HPDE6-E6E7 (cell line): Measurements from ENCODE around the gene KRTAP5-1.

Source experiments
- DNase-seq: peaks from one replicate; pipeline ENCODE4 v3.0.0; 2011; ENCODE audit warnings: missing footprints; ENCODE audit errors: extremely low spot score

KRTAP5-1 gene

GRCh38 chr11:1572197-1573076, 12.6 kb downstream of the KRTAP5-1 start, which contains the start of gene DUSP8:
TSS of gene DUSP8 (minus strand) at chr11:1572271. CDS start at chr11:1565826, 6,445 bp downstream.
- DNase-seq: peak; percentile 78

- no peak for DNase-seq
Observed at GRCh38 chr11:1571760-1572196, 13.3 kb downstream of the KRTAP5-1 start.

GRCh38 chr11:1570896-1571759, 14.0 kb downstream of the KRTAP5-1 start:
- DNase-seq: no peak

DNA sequence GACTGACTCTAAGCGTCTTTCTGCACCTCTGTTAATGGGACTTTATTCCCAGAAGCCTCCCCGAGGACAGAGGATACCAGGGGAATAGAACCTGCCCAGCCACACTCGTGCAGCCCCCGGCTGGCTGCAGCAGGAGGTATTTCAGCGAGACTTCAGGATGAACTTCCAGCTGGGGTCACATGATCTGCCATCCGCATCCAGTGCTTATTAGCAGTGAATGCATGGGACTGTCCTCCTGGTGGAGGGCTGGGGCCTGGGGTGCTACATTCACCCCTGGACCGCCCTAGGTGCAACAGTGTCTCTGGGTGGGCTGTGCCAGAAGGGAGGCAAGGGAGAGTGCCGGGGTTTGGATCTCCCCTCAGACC, 14.6 kb downstream of the KRTAP5-1 start:
- DNase-seq: no peak

DNA sequence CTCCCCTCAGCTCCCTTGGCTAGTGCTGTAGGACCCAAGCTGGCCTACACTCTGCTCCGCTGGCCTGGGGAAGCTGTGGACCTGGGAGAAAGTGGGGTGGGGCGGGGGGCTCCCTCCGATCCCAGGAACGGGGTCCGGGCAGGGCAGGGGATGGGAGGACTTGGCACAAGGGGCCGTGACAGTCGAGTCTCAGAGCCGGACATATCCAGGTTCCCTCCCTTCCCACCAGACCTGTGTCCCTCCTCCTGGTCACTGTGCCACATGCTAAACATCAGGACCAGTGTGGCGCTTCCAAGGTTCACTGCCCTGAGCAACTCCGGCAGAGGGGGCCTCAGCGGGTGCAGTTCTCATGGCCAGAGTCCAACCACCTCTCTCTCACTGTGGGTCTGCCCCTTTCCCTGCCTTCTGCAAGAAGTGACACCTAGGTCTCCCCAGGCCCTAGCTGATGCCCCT, 15.1 kb downstream of the KRTAP5-1 start:
- DNase-seq: no peak

DNA sequence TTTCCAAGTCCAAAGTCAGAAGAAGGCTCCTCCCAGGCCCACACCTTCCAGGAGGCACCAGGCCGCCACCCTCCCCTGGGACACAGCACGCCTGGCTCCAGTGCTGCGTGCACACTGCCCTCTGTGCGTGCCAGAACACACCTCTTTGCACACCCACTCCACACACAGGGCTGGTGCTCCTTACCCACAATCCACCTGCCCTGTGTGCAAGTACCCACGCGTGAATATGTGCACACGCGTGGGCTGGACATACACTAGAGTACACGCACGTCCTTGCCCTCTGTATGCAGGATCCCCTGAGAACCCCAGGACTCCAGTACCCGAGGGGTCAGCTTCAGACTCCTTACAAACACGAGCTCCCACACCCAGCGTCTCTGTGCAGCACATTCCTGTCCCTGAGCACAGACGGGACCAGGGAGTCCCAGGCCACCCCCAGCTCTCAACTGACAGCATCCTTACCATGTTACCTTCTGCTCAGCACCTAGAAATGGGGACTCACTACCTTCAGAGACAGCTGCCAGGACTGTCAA, 15.8 kb downstream of the KRTAP5-1 start:
- no peak for DNase-seq

- no peak for DNase-seq
Observed at GRCh38 chr11:1568441-1568911, 16.6 kb downstream of the KRTAP5-1 start.

DNA sequence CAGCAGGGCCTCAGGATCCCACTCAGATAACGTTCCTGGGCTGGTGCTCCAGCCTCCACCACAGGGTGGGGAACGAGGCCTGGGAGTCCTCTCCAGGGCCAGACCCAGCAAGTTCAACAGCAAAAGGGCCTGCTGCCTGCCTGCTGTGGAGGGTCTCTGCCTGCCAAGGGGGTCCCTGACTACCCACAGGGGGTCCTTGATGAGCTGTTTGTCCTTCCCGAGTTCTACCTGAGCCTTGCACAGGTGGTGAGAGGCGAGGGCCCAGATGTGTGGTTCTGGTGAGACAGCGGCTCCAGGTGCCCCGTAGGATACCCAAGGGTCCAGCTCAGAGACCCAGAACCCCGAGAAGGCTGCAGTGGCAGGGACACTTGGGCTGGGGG, 17.4 kb downstream of the KRTAP5-1 start:
- DNase-seq: no peak

DNA sequence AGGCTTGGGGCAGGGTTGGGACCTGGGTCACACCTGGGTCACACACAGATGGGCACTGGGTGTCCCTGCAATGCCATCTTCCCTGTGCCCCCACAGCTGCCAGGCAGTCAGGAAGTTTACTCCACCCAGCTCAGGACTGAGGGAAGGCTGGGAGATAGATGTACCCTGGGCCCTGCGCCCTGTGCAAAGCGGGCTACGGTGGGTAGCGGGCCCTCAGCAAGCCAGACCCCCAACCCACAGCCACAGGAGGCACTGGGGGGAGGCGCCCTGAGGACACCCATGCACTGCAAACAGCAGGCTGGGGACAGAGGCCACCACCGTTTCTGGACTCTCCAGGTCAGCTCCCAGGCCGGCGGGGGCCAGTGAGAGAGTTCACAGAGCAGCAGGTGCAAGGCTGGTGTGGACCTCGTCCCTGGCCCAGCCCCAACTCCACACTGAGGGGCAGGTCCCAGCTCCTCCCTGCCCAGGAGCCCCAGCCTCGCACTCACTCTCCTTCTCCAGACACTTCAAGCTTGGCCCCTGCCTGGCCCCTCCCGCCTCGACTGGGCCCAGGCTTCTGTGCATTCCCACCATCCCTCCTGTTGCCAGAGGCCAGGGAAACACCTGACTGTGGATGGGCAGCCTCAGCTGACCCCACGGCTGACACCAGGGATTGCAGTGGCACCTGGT, 17.9 kb downstream of the KRTAP5-1 start:
- DNase-seq: no peak

- no peak for DNase-seq
Observed at GRCh38 chr11:1566381-1567051, 18.6 kb downstream of the KRTAP5-1 start.

- DNase-seq: no peak
Observed at GRCh38 chr11:1565904-1566247, 19.2 kb downstream of the KRTAP5-1 start.

DNA sequence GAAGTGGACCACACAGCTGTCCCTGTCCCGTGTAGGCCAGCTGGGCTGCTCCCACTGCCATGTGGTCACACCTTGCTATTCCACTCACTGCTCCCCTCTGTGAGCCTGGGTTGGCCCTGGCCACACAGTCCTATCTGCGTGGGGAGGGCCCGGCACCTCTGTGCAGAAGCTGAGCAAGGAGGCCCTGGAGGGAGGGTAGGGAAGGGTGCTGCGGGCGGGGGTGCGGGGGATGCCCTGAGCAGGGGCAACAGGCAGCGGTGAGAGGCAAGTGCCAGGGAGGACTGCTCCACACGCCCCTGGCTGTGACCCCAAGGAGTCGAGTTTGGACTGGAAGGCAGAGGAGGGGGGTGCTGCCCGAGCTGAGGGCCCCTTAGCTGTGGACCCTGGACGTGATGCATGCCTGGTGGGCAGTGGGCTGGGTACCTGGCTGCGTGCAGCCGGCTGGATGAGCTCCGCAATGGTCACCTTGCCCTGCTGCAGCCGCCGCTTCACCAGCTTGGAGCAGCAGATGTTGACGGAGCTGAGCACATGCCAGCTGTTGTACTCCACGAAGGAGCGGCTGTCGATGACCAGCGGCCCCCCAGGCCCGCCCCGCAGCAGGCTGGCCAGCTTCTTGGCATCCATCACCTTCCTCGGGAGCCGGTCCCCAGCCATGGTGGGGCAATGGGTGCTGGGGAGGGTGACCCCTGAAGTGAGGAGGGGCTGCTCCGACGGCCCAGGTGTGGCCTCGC, 19.7 kb downstream of the KRTAP5-1 start:
- DNase-seq: no peak

DNA sequence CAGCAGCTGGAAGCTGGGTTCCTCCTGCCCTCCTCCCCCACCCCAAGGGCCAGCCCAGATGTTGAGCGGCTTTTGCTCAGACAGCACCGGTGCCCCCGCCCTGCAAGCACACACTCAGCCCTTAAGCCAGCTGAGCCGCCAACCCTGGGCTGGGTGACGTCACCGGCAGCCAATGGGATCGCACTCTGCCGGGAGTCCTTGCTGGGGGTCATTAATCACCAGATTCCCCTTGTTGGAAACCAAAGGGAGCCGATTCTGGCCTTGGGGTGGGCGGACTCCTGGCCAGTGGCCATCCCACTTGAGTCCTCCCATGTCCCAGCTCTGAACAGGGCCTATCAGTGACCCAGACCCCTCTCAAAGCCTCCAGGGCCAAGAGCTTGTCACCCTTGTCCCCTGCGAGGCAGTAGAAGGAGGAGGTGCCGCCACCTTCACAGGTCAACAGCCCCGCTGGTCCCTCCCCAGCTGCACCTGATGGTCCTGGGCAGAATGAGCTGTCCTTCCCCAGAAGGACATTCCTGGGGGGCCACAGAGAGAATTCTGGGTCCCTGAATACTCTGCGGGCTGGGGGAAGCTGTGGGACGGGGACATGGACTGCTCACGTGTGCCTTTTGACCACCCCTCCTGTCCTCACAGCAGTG, 20.4 kb downstream of the KRTAP5-1 start:
- no peak for DNase-seq

DNA sequence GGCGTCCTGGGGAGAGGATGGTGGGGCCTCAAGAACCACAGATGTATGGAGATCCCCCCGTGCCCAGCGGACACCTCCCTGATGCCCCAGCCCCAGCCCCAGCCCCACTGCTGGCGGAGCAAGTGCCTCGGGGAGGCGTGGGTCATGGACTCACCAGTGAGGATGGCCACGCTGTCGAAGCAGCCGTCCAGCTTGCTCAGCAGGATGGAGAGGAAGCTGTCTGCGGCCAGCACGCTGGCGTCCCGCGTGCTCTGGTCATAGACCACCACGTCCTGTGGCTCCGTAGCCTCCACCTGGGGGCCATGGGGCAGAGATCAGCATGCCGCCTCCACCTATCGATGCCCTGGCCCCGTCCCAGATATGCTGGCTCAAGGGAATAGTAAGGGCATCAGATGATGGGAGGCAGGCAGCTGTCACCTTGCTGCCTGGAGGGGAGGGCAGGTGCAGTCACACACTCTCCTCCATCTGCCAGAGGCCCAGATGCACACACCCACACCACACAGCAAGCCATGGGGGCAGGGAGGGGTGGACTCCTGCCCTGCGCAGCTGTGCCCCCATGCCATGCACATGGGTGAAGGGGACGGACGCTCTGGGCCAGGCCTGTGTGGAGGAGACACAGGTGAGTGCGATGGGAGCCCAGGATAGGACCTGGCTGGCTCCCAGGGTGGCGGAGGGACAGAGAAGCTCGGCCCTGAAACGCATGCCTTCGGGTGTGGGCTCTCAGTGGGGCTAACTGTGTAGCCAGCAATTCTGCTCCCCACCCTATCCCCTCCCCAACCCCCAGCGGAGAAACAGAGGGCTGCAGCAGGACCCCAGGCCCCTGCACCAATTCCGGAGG, 21.2 kb downstream of the KRTAP5-1 start:
- DNase-seq: no peak

GRCh38 chr11:1563149-1563638, 21.9 kb downstream of the KRTAP5-1 start:
- DNase-seq: no peak

GRCh38 chr11:1562469-1563148, 22.5 kb downstream of the KRTAP5-1 start:
- no peak for DNase-seq

DNA sequence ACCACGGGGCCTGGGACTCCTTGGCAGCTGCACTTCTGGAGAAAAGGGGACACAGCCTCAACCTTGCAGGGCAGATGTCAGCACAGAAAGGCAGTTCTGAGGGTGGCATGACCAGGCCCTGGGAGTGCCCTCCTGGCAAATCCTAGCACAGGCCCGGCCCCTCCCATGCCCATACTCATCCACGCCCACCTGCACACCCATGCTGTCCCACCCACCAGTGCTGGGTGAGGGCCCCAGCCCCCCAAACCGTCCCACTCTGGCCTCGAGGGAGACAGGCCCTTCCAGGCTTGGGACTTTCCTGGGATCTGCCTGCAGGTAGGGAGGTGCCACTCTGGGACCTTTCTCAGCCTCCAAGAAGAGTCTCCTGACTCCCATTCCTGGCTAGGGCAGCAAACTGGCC, 23.1 kb downstream of the KRTAP5-1 start:
- no peak for DNase-seq

DNA sequence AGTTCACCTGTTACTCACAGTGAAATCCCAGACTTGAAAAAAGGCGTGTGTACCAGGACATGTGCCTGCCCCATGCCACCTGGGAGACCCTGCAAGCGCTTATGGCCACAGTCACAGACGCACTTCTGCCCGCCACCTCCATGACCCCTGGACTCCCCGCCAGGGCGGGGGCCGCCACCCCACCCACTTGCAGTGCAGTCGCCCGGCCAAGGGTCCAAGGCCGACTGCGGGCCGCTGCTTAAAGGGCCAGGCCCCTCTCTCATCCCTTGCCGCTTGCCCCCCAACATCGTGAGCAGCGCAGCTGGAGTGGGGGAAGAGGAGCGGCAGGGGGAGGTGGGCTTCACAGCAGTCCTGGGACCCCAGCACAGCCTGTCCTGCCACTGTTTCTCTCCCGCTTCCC, 23.8 kb downstream of the KRTAP5-1 start:
- no peak for DNase-seq
